HepG2 (cell line): Measurements from ENCODE around the gene PLVAP. TPM values are rescaled to one million over a fixed set of nuclear protein-coding genes. Genes with fewer than 3 reads are reported as not detected.

Source experiments
- ATAC-seq: fragments of 200-7000 bp; cut with Tn5 transposase; 3 replicates; pipeline ENCODE4 v1.9.1; 2020; ENCODE audit warnings: mild to moderate bottlenecking, moderate library complexity
- BruUV-seq: library from RNA; stranded (reverse); fragments of 400-500 nt; replicated peaks from 2 replicates; lab custom pipeline; 2021; lab: Mats Ljungman, UMichigan
- CTCF ChIA-PET: fragments of 300-600 bp; formaldehyde crosslinking; extraction: SDS; loops from one replicate; lab custom pipeline; 2021; ENCODE audit warnings: low total read pairs, inconsistent platforms, low intra/inter-chr PET ratio; lab: Yijun Ruan, JAX
- POLR2A ChIA-PET: fragments of 350-600 bp; sonication (Branson Sonifier 250); formaldehyde crosslinking; loops from one replicate; lab custom pipeline; 2020; ENCODE audit warnings: antibody characterized with exemption, inconsistent platforms; lab: Yijun Ruan, JAX
- DNase-seq: peaks from one replicate; pipeline ENCODE4 v3.0.0-alpha.2; 2015; ENCODE audit warnings: low spot score
- FAIRE-seq: peaks from 3 replicates; lab custom pipeline; 2011; peaks lifted over from hg19 to GRCh38; lab: Jason Lieb, UNC
- H2AFZ ChIP-seq: one replicate; pipeline ENCODE4 v1.6.1; 2011; ENCODE audit warnings: low read length, inconsistent platforms
- H3K27ac ChIP-seq: fragments of 300-600 bp; 3 replicates; pipeline ENCODE4 v1.8.0; 2011; ENCODE audit warnings: mixed run types, mild to moderate bottlenecking, mixed read lengths, low read length, inconsistent platforms; ENCODE audit not compliant: insufficient read depth; ENCODE audit errors: extremely low read length
- H3K27me3 ChIP-seq, 2 experiments: fragments of 200-600 bp in 1 of 2; 2 replicates in 1 of 2; 3 replicates in 1 of 2; pipeline versions ENCODE4 v1.6.0 to v1.8.0; 2011; ENCODE audit warnings: low read length in 2 of 2, mild to moderate bottlenecking in 2 of 2, moderate library complexity in 2 of 2, inconsistent platforms in 1 of 2; ENCODE audit not compliant: insufficient read depth in 2 of 2, control insufficient read depth in 1 of 2
- H3K36me3 ChIP-seq, 2 experiments: fragments of 200-600 bp in 1 of 2; replicated peaks in 1 of 2; 2 replicates in 1 of 2; 3 replicates in 1 of 2; pipeline versions ENCODE4 v1.5.1 to v1.8.0; 2011; ENCODE audit warnings: low read length in 2 of 2, inconsistent platforms in 1 of 2; ENCODE audit not compliant: insufficient read depth in 2 of 2, control insufficient read depth in 1 of 2
- H3K4me1 ChIP-seq: 2 replicates; pipeline ENCODE4 v1.5.1; 2012; ENCODE audit warnings: low read length, inconsistent platforms; ENCODE audit not compliant: insufficient read depth
- H3K4me2 ChIP-seq: 2 replicates; pipeline ENCODE4 v1.6.0; 2011; ENCODE audit warnings: low read depth, low read length, inconsistent platforms
- H3K4me3 ChIP-seq, 3 experiments: fragments of 200-600 bp in 1 of 3; sonication (generic), shearing (Covaris generic) in 1 of 3; replicated peaks in 1 of 3; 2 replicates each; pipeline ENCODE4 v1.5.1; 2011 to 2016; ENCODE audit warnings: low read length in 3 of 3, inconsistent platforms in 2 of 3, low read depth in 2 of 3, mild to moderate bottlenecking in 2 of 3, control low read depth in 1 of 3, mixed read lengths in 1 of 3; ENCODE audit not compliant: insufficient read depth in 1 of 3
- H3K79me2 ChIP-seq: one replicate; pipeline ENCODE4 v1.6.1; 2011; ENCODE audit warnings: low read length, inconsistent platforms; ENCODE audit not compliant: insufficient read depth
- H3K9ac ChIP-seq: 2 replicates; pipeline ENCODE4 v1.6.0; 2011; ENCODE audit warnings: mild to moderate bottlenecking, low read depth, low read length, inconsistent platforms; ENCODE audit not compliant: insufficient read depth
- H3K9me3 ChIP-seq: 2 replicates; pipeline ENCODE4 v1.5.1; 2012; ENCODE audit warnings: mild to moderate bottlenecking, low read length
- H4K20me1 ChIP-seq: 2 replicates; pipeline ENCODE4 v1.6.0; 2011; ENCODE audit warnings: inconsistent platforms, mild to moderate bottlenecking, low read length, moderate library complexity; ENCODE audit not compliant: insufficient read depth
- SETDB1 ChIP-seq: sonication (generic); formaldehyde crosslinking; IDR thresholded peaks from 2 replicates; pipeline ENCODE4 v1.5.1; 2020; ENCODE audit warnings: missing genetic modification reagents, mild to moderate bottlenecking, borderline replicate concordance
- ZNF562 ChIP-seq: sonication (generic); formaldehyde crosslinking; IDR thresholded peaks from 2 replicates; pipeline ENCODE4 v1.8.0; 2022; ENCODE audit warnings: missing genetic modification reagents, borderline replicate concordance
- ZNF75D ChIP-seq: sonication (generic); formaldehyde crosslinking; IDR thresholded peaks from 2 replicates; pipeline ENCODE4 v1.8.1; 2023; ENCODE audit warnings: missing genetic modification reagents, mild to moderate bottlenecking, borderline replicate concordance
- WGBS: methylation state at CpG from one replicate; pipeline ENCODE4 v1.1.6; 2017; ENCODE audit warnings: low lambda C conversion rate; 5-methylcytosine and 5-hydroxymethylcytosine counted together
- in situ Hi-C: cut with HindIII; loops from 2 replicates; pipeline ENCODE4 v1.10.0; 2017; ENCODE audit warnings: low pct_unique_long_range_greater_than_20kb; ENCODE audit not compliant: extremely low pct_ligation_motif_present
- intact Hi-C: fragments of 100-400 bp; cut with micrococcal nuclease; formaldehyde crosslinking; loops from one replicate; pipeline ENCODE4 v1.10.0; 2022; ENCODE audit not compliant: unreplicated experiment
- polyA plus RNA-seq, 8 experiments: library from polyadenylated mRNA; depleted of rRNA in 3 of 8; stranded (reverse) in 7 of 8; unstranded in 1 of 8; fragments of >200 nt; fragmentation: Illumina TruSeq in 4 of 8; extraction: Trizol in 4 of 8; gene quantifications; 2 replicates each; pipeline versions ENCODE4 v1.2.1 to v1.2.3, GENCODE V29; 2011 to 2016; ENCODE audit warnings: low read depth in 4 of 8, missing spikeins in 1 of 8, mixed read lengths in 1 of 8; ENCODE audit not compliant: insufficient read depth in 1 of 8
- total RNA-seq, 5 experiments: library from RNA; depleted of rRNA; stranded (reverse); fragments of >200 nt; fragmentation: Illumina TruSeq; extraction: Trizol; gene quantifications; 2 replicates each; pipeline ENCODE4 v1.2.3, GENCODE V29; 2016; ENCODE audit warnings: low read depth in 1 of 5

Gene PLVAP
- total and polyA plus RNA-seq, 2 of the 13 experiments (the other 11 are each of a cell fraction or from before 2014, with no cell fraction given), result 0.26 TPM; not detected in 1

DNA sequence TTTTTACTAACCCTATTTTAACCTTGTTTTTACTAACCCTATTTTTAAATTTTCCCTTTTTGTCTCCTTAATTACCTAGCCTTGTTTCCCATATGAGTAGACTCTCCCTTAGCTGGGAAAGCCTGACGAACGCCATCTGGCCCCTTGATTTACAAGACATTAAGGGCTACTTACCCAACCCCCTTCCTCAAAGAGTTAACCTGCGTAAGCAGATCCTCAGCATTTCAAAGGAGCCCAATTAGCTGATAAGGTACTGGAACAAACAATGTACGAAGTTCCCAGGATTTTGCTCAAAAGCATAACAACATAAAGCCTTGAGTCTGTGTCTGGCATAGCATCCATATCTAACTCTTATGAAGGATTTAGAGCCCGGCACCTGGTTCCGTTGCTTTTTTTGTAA is 38.0 kb upstream of the PLVAP start:
- WGBS, result 96% methylated on average over 6 of the region's 6 CpGs
- BruUV-seq, result TSS peak; percentile 61
- peaks cover 9% of the 10 kb centered on the region for H3K4me1 ChIP-seq
- ATAC-seq (no peak), FAIRE-seq (no peak)
- no peak overlapping the region for H3K4me3 ChIP-seq
- H3K79me2 ChIP-seq, result no peaks in the 10 kb centered on the region
- H3K9ac ChIP-seq, result no peak overlapping the region
- POLR2A ChIA-PET, result interaction anchor here (1.0 kb wide), 1 partner anchor 9 kb away, joined by 3 read pairs; no protein-coding TSS in a partner anchor
- H3K4me2 ChIP-seq, result no peak overlapping the region
- in situ Hi-C loops (no loop called here), intact Hi-C loops (no loop called here)
- no peaks in the 10 kb centered on the region for H3K27me3 ChIP-seq
- H3K9me3 ChIP-seq, result no peaks in the 10 kb centered on the region
- peaks cover 4 to 32% of the 10 kb centered on the region in 2 experiments; a peak in 3 of 5 replicates for H3K36me3 ChIP-seq
- CTCF ChIA-PET, result no interaction called here
- H2AFZ ChIP-seq, result no peak overlapping the region
- TF ChIP-seq ZNF562 (CRISPR knock-in tag), result no peak
- TF ChIP-seq, all 625 proteins: peak for 0
- DNase-seq, result no peak
- Histone ChIP-seq H4K20me1 (no peaks in the 10 kb centered on the region), H3K27ac (no peak overlapping the region)

GRCh38 chr19:17414097-17414496 is 37.0 kb upstream of the PLVAP start:
- 96% methylated on average over 8 of the region's 8 CpGs for WGBS
- Histone ChIP-seq H3K4me2 (no peak overlapping the region), H3K27me3 (no peaks in the 10 kb centered on the region), H4K20me1 (no peaks in the 10 kb centered on the region), H3K27ac (no peak overlapping the region), H3K9me3 (no peaks in the 10 kb centered on the region), H3K36me3 (peaks cover 4 to 32% of the 10 kb centered on the region in 2 experiments; a peak in 3 of 5 replicates), H3K4me1 (peaks cover 6% of the 10 kb centered on the region), H3K9ac (no peak overlapping the region), H3K4me3 (no peak overlapping the region), H2AFZ (no peak overlapping the region), H3K79me2 (no peaks in the 10 kb centered on the region)
- ATAC-seq (no peak), FAIRE-seq (no peak), DNase-seq (no peak)
- no TSS peak for BruUV-seq
- ChIA-PET POLR2A (no interaction called here), CTCF (no interaction called here)
- intact Hi-C loops (no loop called here), in situ Hi-C loops (no loop called here)
- TF ChIP-seq ZNF75D (CRISPR knock-in tag), result no peak
- TF ChIP-seq SETDB1 (CRISPR knock-in tag), result no peak
